22Rv1 (cell line): Measurements from ENCODE around the gene LAMP1.

Experiments used
- H3K27ac ChIP-seq: fragments of 450-650 bp; 2 replicates; pipeline ENCODE4 v1.5.1; 2017
- ZFX ChIP-seq: fragments of 450-650 bp; IDR thresholded peaks from 2 replicates; pipeline ENCODE4 v1.6.1; 2017; ENCODE audit warnings: antibody characterized with exemption, borderline replicate concordance
- TF ChIP-seq, protein P1 (sequence below): fragments of 450-650 bp; IDR thresholded peaks from 2 replicates; pipeline ENCODE4 v1.5.1; 2017; ENCODE audit warnings: mild to moderate bottlenecking

Gene LAMP1

DNA sequence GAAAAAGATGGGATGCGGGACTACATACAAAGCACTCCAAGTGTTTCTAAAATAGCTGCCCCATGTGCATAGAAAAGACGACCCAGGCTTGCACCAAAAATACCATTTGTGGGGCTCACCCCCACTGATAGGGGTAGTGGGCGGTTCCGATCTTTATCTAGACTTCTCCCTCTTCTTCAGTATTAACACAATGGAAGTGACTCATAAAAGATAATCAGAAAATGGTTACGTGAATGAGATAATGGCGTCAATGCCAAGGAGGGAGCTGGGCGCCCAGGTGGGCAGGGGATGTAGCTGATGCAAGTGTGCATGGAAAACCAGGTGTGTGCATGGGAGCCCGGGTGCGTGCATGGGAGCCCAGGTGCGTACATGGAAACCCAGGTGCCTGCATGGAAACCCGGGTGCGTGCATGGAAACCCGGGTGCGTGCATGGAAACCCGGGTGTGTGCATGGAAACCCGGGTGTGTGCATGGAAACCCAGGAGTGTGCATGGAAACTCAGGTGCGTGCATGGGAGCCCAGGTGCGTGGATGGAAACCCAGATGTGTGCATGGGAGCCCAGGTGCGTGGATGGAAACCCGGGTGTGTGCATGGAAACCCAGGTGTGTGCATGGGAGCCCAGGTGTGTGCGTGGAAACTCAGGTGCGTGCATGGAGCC, 32.7 kb downstream of the LAMP1 start:
- no peak overlapping the region for H3K27ac ChIP-seq
- no peak for TF ChIP-seq ZFX
- TF ChIP-seq, protein P1, sequence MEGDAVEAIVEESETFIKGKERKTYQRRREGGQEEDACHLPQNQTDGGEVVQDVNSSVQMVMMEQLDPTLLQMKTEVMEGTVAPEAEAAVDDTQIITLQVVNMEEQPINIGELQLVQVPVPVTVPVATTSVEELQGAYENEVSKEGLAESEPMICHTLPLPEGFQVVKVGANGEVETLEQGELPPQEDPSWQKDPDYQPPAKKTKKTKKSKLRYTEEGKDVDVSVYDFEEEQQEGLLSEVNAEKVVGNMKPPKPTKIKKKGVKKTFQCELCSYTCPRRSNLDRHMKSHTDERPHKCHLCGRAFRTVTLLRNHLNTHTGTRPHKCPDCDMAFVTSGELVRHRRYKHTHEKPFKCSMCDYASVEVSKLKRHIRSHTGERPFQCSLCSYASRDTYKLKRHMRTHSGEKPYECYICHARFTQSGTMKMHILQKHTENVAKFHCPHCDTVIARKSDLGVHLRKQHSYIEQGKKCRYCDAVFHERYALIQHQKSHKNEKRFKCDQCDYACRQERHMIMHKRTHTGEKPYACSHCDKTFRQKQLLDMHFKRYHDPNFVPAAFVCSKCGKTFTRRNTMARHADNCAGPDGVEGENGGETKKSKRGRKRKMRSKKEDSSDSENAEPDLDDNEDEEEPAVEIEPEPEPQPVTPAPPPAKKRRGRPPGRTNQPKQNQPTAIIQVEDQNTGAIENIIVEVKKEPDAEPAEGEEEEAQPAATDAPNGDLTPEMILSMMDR = no peak

DNA sequence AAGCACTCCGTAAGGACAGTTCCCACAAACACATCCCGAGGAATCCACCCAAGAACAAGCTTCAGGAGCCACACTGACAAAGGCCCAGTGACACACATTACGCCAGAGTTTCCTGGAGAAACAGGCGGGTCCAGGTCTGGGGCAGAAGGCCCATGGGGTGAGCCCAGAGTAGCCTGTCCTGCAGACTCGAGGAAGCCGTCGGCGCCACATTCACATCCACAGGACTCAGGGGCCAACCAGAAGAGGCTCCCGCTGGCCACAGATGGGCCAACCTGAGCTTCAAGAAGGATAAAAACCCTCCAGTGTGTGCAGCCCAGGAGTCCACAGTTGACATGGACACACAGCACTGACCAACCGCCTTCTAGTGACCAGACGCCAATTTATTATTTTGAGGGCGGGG, 35.6 kb downstream of the LAMP1 start:
- TF ChIP-seq, protein P1 = no peak
- TF ChIP-seq ZFX = no peak
- H3K27ac ChIP-seq = no peak overlapping the region

DNA sequence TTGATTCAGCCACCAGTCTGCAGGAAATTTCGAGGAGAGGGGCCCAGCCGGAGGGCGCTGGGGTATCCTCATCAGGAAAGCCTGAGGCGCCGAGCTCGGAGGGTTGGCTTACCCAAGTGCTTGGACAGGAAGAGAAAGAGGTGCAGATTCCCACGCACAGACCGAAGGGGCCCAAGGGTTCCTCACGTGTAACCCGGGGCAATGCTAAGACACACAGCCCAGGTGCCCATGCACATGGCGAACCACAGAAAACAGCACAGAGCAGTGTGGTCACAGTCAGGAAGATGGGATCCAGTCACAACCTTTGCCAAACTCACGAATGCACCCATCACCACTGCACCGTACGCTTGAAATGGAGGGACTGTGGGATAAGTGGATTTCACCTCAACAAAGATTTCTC, 36.0 kb downstream of the LAMP1 start:
- TF ChIP-seq ZFX = no peak
- TF ChIP-seq, protein P1 = no peak
- H3K27ac ChIP-seq = no peak overlapping the region

DNA sequence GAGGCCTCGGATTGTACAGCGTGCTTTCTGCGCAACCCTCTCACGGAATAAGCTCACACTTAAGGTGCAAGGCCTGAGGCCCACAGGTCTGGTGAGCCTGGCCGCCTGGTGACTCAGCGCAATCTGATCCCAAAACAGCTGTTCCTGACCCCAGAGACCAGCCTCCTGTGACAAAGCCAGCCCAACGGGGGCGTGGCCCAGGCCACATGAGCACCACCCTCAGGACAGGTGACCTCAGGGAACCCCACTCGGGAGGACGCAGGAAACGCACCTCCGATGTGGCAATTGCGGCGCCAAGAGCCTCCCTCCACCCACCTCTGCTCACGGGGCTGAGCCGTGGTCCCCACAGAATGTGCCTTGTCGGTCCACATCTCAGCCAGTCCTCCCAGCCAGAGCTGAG, 40.5 kb downstream of the LAMP1 start:
- no peak overlapping the region for H3K27ac ChIP-seq
- TF ChIP-seq ZFX = no peak
- TF ChIP-seq, protein P1 = no peak

DNA sequence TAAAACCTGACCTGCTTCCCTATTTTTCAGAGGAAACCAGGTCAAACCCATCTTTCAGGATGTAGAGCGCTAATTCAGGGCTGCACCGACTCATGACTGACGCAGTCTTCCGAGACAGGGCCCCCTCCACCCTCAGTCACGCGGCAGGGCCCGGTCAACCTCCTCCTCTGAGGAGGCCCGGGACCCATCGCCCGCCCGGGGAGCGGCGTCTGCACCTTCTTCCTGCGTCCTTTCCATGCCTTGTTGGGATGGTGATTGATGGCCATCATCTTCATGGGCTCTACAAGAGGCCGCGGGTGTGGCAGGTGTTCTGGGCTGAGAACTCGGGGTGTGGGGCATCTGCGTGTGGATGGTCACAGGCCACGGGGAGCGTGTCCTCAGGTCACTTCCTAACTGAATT, 40.9 kb downstream of the LAMP1 start:
- no peak for TF ChIP-seq ZFX
- TF ChIP-seq, protein P1 = no peak
- no peak overlapping the region for H3K27ac ChIP-seq

DNA sequence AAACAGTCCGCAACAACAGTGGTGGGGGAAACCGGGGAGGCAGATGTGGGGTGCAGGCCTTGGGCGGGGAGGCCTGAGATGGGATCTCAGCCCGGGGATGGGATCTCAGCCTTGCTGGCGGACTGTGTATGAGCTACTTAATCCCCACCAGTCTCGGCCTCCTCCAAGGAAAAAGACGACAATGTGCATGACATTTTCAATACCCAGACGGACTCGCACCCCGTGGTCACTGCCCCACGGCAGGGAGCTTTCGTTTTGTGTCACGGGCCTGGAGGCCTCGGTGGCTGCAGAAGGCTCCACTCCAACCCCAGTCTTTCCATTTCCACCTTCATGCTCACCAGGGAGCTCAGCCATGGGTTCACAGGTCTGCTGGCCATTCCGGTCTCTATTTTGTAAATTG, 41.4 kb downstream of the LAMP1 start:
- TF ChIP-seq ZFX = no peak
- TF ChIP-seq, protein P1 = no peak
- no peak overlapping the region for H3K27ac ChIP-seq

DNA sequence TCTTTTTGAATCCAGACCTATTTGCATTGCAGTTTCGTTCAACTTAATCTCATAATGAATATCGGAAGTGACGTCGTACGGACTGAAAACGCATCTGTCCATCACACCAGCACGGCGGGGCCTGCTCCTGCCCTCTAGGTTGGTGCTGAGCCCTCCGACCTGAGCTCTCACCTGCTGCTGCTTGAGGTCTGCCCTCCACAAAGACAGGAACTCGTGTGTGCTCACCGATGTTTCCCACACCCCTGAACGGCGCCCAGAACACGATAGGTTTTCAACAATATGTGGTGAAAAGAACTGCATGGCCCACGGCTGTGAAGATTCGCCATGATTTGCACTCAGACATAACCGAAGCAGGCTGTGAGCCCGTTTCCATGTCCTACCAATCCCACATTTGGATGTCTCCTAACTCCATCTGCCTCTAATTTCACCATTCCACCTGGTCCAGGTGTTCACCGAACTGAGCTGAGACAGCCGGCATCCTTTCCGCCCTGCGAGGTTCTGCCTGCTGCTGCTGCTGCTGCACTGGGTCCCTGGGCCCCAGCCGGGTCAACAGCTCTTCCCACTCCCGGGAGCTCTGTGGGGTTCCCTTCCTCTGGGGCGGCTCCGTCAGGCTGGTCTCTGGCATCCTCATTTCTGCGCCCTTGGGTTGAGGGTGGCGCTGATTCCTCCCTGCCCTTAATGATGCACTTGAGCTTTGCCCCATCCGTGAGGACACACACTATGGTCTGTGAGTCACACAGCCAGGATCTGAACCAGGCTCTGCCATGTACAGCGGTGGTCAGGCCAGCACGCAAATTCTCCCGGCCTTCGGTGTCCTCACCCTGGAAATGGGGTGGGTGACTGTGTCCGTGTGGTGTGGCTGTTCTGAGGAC, 46.0 kb downstream of the LAMP1 start:
- no peak overlapping the region for H3K27ac ChIP-seq
- TF ChIP-seq, protein P1 = no peak
- no peak for TF ChIP-seq ZFX
